Measurements from ENCODE around the gene TMEM270. TPM values are rescaled to one million over a fixed set of nuclear protein-coding genes. Genes with fewer than 3 reads are reported as not detected.

Gene TMEM270
- total and polyA plus RNA-seq, 2 of the 8 experiments (the other 6 are each of a cell fraction or from before 2014, with no cell fraction given), result 0.26 TPM; not detected in 1

DNA sequence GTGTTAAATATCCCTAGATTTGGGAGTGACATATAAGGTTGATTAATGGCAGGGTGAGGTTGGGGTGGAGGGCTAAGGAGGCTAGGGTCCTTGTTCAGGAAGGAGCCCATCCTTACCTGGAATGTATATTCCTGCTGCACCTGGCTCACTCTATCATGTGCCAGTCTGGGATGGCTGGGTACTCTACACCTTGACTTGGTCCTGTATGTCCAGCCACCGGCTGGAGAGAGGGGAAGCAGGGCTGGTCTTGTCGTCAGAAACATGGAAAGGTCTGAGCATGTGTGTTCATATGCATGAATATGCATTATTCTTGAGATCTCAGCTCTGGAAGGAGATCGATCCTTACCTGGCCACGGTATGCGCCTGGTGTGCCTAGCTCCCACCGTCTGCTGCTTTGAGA lies 33.2 kb downstream of the TMEM270 start:
- H3K27me3 ChIP-seq (replicated peaks in 1 of 4; ENCODE audit: control insufficient read depth in 3 of 4, extremely low read depth in 1 of 4, insufficient read depth in 3 of 4, low read length in 3 of 4), result no peaks in the 10 kb centered on the region
- no peaks in the 10 kb centered on the region for H4K20me1 ChIP-seq (replicated peaks in 1 of 2; ENCODE audit: control insufficient read depth in 1 of 2, insufficient read depth in 2 of 2, low read length in 2 of 2)
- H2BK12ac ChIP-seq (ENCODE audit: low read depth, low read length), result 0 out of 2 replicates have a peak overlapping the region, but pooled peaks have one; percentile 17
- H4K91ac ChIP-seq (replicated peaks; ENCODE audit: insufficient read length, low read length), result no peak overlapping the region
- CTCF ChIA-PET (ENCODE audit: partially characterized antibody), result interaction anchor here (1.0 to 1.3 kb wide), 2 partner anchors 87 to 131 kb away, joined by 3 to 5 read pairs; no protein-coding TSS in a partner anchor
- DNase-seq (ENCODE audit: low read depth in 1 of 2, low spot score in 2 of 2), result no peak
- no peaks in the 10 kb centered on the region for H3K36me3 ChIP-seq (ENCODE audit: control insufficient read depth in 2 of 4, insufficient read depth in 4 of 4, low read length in 3 of 4)
- no peak overlapping the region for H2BK5ac ChIP-seq (ENCODE audit: low read depth, low read length)
- H3K27ac ChIP-seq (ENCODE audit: low read depth, low read length), result no peak overlapping the region
- FAIRE-seq, result no peak
- no peak overlapping the region for H2BK120ac ChIP-seq (replicated peaks; ENCODE audit: low read depth, low read length)
- no peaks in the 10 kb centered on the region for H3K23me2 ChIP-seq (ENCODE audit: low read depth, low read length)
- H2BK15ac ChIP-seq (ENCODE audit: low read length), result no peak overlapping the region
- no peak overlapping the region for H4K8ac ChIP-seq (ENCODE audit: extremely low read depth, insufficient read depth, low read length)
- TF ChIP-seq SIRT6 (IDR thresholded peaks at IDR 0.05; ENCODE audit: low read length) (no peak), TAF1 (IDR thresholded peaks at IDR 0.05; ENCODE audit: low read depth, low read length) (no peak), CREB1 (IDR thresholded peaks at IDR 0.05) (no peak), CHD2 (IDR thresholded peaks at IDR 0.05; ENCODE audit: low read length) (no peak), GTF2F1 (IDR thresholded peaks at IDR 0.05; ENCODE audit: borderline replicate concordance, low read depth, low read length) (no peak), EP300 (IDR thresholded peaks at IDR 0.05; ENCODE audit: borderline replicate concordance in 1 of 2, low read depth in 2 of 2, low read length in 2 of 2) (no peak)
- TF ChIP-seq, protein P1, sequence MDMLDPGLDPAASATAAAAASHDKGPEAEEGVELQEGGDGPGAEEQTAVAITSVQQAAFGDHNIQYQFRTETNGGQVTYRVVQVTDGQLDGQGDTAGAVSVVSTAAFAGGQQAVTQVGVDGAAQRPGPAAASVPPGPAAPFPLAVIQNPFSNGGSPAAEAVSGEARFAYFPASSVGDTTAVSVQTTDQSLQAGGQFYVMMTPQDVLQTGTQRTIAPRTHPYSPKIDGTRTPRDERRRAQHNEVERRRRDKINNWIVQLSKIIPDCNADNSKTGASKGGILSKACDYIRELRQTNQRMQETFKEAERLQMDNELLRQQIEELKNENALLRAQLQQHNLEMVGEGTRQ (IDR thresholded peaks at IDR 0.05; ENCODE audit: low read length), result no peak
- H3K79me2 ChIP-seq (ENCODE audit: control insufficient read depth in 1 of 2, insufficient read depth in 2 of 2, low read length in 2 of 2), result no peaks in the 10 kb centered on the region
- no peak overlapping the region for H3K4me2 ChIP-seq (ENCODE audit: insufficient read depth in 1 of 2, low read depth in 2 of 2, low read length in 2 of 2)
- no peak overlapping the region for H3K14ac ChIP-seq (ENCODE audit: insufficient read length)
- no peak overlapping the region for H2AFZ ChIP-seq (ENCODE audit: low read length)
- 92% methylated on average over 6 of the region's 6 CpGs; no CpG with 5 or more reads in 1 of the 2 experiments for WGBS, 2 experiments (ENCODE audit: extremely low coverage in 1 of 2, insufficient coverage in 1 of 2, insufficient read length in 1 of 2, insufficient replicate concordance in 2 of 2, low coverage in 1 of 2, low lambda C conversion rate in 2 of 2, missing lambda C conversion rate in 1 of 2)
- H3K9me3 ChIP-seq (ENCODE audit: insufficient read depth in 2 of 2, low read depth in 1 of 2, low read length in 1 of 2), result peaks cover 3 to 5% of the 10 kb centered on the region in 2 experiments; a peak in 1 of 4 replicates
- no peak overlapping the region for H3K4ac ChIP-seq (replicated peaks; ENCODE audit: insufficient read length, low read depth, low read length)
- no peak overlapping the region for H3K4me3 ChIP-seq (ENCODE audit: extremely low read depth in 1 of 4, insufficient read depth in 2 of 4, low read depth in 3 of 4, low read length in 4 of 4)
- no peak overlapping the region for H3K9ac ChIP-seq (replicated peaks in 1 of 4; ENCODE audit: extremely low read depth in 1 of 4, low read depth in 3 of 4, low read length in 3 of 4)
- no peaks in the 10 kb centered on the region for H3K79me1 ChIP-seq (ENCODE audit: low read depth, low read length)
- H3K56ac ChIP-seq (replicated peaks; ENCODE audit: insufficient read length, low read depth, low read length), result no peak overlapping the region
- H2BK20ac ChIP-seq (ENCODE audit: low read length), result no peak overlapping the region
- H3K23ac ChIP-seq (ENCODE audit: insufficient read length), result no peak overlapping the region
- POLR2A ChIA-PET (ENCODE audit: partially characterized antibody), result interaction anchor here (0.8 kb wide), 1 partner anchor 10 kb away, joined by 4 read pairs; no protein-coding TSS in a partner anchor
- no peak overlapping the region for H2AK5ac ChIP-seq (ENCODE audit: low read depth, low read length)
- H3K4me1 ChIP-seq (replicated peaks in 1 of 4; ENCODE audit: control insufficient read depth in 3 of 4, insufficient read depth in 4 of 4, low read length in 3 of 4), result peaks cover 0 to 4% (median 0%) of the 10 kb centered on the region in 4 experiments; a peak in 1 of 7 replicates
- no peak overlapping the region for H4K5ac ChIP-seq (ENCODE audit: insufficient read length, low read depth, low read length)
- H3K18ac ChIP-seq (ENCODE audit: extremely low read depth, low read length), result no peak overlapping the region
